HG03066 (cell line): Measurements from ENCODE around the gene CEP170B.
A peak's percentile ranks its signal among the peaks of the same experiment; 100 is the strongest.
"Not testable (repeated sequence)": the region's sequence is repeated elsewhere in the genome, so short reads cannot be mapped to it uniquely, and the experiment has no call there.

Experiments
- ATAC-seq: cut with Tn5 transposase; IDR thresholded peaks from one replicate; pipeline ENCODE4 v1.9.1; 2021; ENCODE audit warnings: low read depth; ENCODE audit not compliant: unreplicated experiment

CEP170B gene

DNA sequence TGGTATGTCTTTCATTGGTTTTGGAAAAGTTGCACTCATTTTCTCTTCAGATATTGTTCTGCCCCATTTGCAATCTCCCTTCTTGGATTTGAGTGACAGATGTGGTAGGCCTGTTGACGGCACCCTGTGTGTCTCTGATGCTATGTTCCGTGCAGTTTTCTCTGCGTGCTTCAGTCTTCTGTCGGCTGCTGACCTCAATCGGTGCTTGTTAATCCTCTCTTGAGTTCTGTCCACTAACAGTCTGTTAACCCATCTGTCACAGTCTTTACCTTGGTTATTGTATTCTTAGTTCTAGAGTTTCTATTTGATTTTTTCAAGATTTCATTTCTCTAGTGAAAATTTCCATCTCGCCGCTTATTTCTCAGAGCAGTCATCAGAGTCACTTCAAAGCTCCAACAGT lies 38.9 kb downstream of the CEP170B start:
- no peak for ATAC-seq

DNA sequence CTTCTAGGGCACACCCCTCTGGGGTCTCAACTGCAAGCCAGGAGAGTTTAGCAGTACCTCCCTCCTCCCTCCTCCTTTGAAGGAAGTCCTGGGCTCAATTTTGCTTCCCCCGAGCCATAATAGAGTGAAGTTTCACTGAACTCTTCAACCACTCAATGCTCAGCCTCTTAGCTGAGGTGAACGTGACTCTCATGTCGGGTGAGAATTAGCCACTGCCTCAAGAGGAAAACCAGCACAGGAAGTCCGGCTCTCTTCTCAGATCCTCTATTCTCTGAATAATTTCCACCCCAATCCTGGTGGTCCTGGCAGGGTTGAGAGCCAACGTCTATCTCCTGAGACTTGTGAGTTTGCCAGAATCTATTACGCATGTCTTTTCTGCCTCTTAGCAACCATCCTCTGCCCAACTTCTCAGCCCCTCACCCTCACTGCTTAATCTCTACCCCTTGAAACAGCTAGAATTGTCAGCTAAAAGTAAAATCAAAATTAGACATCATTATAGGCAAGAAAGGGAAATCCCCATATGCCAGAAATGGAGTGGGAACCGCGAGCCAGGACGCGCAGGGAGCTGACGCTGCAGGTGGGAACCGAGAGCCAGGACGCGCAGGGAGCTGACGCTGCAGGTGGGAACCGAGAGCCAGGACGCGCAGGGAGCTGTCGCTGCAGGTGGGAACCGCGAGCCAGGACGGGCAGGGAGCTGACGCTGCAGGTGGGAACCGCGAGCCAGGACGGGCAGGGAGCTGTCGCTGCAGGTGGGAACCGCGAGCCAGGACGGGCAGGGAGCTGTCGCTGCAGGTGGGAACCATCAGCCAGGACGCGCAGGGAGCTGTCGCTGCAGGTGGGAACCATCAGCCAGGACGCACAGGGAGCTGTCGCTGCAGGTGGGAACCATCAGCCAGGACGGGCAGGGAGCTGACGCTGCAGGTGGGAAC lies 39.8 kb downstream of the CEP170B start:
- ATAC-seq: not testable (repeated sequence)

DNA sequence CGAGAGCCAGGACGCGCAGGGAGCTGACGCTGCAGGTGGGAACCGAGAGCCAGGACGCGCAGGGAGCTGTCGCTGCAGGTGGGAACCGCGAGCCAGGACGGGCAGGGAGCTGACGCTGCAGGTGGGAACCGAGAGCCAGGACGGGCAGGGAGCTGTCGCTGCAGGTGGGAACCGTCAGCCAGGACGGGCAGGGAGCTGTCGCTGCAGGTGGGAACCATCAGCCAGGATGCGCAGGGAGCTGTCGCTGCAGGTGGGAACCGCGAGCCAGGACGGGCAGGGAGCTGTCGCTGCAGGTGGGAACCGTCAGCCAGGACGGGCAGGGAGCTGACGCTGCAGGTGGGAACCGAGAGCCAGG lies 40.5 kb downstream of the CEP170B start:
- not testable (repeated sequence) for ATAC-seq

DNA sequence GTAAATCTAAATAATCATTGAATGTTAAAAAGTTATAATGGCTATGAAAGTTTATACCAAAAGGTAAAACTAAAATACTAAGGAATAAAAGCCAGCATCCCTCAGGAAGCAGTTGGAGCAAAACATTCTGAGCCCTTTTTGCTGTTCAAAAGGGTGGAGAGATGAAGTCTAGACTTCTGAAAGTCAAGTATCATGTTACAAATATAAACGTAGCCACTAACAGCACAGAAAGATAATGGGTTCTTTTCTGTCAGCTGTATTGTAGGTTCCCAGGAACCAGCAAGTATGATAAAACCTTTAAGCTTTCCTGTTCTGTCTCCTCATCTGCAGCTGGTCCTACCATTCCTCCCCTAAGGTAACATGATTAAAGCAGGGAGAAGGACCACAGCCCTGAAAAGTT lies 43.2 kb downstream of the CEP170B start:
- no peak for ATAC-seq

DNA sequence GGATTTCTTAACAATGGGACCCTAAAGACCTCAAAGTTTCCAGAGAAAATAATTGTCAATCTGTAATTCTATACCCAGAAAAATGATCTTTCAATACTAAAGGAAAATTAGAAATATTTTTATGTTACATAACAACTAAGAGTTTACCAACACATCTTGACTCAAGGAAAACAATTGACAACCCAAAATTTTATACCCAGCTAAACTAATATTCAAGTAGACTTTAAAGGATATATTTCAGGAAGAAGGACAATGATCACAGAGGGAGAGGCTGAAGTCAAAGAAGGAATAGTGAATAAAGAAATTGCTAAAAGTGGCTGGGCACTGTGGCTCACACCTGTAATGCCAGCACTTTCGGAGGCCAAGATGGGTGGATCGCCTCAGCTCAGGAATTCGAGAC lies 47.0 kb downstream of the CEP170B start:
- no peak for ATAC-seq

DNA sequence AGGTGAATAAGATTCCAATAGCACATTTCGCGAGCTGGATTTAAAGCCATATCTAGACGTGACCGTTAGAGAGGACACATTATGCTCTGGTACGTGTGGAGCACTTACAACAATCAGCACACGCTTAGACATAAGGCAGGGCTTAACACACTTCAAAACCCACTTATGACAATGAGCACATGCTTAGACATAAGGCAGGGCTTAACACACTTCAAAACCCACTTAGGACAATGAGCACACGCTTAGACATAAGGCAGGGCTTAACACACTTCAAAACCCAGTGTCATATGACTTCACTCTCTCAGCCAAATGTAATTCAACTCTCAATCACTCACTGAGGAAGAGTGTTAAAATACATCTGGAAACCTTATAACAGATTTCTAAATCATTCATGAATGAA lies 48.4 kb downstream of the CEP170B start:
- no peak for ATAC-seq

DNA sequence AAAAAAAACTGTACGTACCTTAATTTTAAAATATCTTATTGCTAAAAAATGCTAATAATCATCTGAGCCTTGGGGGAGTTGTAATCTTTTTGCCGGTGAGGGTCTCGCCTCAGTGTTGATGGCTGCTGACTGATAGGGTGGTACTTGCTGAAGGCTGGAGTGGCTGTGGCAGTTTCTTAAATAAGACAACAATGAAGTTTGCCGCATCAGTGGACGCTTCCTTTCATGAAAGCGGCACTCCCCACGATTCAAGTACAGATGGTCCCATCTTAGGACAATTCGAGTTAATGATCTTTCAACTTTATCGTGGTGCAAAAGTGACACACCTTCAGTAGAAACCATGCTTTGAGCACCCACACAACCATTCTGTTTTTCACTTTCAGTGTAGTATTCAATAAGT lies 52.0 kb downstream of the CEP170B start:
- ATAC-seq: no peak

DNA sequence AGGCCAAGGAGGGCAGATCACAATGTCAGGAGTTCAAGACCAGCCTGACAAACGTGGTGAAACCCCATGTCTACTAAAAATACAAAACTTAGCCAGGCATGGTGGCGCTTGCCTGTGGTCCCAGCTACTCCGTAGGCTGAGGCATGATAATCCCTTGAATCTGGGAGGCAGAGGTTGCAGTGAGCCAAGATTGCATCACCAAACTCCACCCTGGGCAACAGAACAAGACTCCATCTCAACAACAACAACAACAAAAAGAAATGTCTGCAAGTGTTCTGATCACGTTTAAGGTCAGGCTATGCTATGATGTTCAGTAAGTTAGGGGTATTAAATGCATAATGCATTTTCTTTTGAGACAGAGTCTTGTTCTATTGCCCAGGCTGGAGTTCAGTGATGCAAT lies 52.9 kb downstream of the CEP170B start:
- no peak for ATAC-seq

DNA sequence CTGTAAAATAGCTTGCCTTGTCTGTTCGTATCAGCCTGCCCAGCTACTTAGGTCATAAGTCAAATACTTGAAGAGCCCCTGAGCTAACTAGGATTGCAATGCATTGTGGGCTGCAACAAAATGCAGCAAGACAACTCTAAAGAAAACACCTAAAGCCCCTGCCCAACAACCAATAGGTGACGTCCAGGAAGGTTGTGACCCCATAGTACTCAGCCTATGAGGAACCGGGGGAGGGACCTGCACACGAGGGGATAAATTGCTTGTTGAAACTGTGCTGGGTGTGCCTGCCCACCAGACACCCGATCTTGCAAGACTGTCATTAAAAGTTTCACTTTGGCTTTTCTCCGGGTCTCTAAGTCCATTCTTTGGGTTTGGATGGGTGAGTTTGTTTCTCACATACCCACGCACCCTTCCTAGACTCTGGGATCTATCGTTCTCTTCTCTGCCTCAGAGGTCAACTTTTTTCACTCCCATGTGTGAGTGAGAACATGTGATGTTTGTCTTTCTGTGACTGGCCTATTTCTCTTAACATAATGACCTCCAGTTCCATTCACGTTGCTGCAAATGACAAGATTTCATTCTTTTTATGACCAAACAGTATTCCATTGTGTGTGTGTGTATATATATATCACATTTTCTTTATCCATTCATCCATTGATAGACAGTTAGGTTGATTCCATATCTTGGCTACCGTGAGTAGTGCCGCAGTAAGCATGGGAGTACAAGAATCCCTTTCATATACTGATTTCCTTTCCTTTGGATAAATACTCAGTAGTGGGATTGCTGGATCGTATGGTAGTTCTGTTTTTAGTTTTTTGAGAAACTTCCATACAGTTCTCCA lies 54.3 kb downstream of the CEP170B start:
- ATAC-seq: not testable (repeated sequence)

DNA sequence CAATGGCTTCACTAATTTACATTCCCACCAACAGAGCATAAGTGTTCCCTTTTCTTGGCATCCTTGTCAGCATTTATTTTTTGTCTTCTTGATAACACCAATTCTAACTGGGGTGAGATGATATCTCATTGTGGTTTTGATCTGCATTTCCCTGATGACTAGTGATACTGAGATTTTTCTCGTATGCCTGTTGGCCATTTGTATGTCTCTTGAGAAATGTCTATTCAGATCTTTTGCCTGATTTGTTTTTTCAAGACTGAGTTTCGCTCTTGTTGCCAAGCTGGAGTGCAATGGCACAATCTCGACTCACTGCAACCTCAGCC lies 54.9 kb downstream of the CEP170B start:
- ATAC-seq: no peak

DNA sequence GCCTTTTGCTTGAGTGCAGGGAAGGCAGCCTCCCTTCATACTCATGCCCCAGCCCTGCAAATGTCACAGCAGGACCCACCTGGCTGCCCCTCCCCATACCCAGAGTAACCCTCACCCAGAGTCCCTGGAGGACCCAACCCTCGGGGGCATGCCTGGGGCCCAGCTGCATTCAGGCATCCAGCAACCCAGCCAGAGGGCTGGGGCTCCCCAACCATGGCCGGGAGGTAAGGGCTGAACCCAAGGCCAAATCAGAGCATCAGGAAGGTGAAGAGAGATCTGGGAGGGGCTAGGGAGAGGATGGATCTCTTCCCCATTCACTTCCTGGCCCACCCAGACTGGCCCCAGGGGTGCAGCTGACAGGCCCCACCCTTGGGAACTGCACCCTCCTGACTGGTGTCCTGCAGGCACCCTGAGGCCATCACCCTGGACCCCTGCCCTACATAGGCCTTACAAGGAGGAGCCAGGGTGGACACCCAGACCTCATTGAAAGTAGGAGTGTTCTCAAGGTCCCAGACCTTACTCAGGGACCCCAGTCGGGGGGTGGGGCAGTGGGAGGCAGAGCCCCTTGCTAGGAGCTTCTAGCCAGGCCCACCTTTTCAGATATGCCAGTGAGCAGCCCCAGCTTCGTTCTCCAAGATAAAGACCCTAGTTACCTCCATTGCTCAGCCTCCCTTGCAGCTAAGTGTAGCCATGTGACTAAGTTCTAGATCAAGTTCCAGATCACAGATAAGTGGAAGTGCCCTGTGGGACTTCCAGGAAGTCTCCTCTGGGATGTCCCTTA lies 58.8 kb downstream of the CEP170B start:
- ATAC-seq: no peak

DNA sequence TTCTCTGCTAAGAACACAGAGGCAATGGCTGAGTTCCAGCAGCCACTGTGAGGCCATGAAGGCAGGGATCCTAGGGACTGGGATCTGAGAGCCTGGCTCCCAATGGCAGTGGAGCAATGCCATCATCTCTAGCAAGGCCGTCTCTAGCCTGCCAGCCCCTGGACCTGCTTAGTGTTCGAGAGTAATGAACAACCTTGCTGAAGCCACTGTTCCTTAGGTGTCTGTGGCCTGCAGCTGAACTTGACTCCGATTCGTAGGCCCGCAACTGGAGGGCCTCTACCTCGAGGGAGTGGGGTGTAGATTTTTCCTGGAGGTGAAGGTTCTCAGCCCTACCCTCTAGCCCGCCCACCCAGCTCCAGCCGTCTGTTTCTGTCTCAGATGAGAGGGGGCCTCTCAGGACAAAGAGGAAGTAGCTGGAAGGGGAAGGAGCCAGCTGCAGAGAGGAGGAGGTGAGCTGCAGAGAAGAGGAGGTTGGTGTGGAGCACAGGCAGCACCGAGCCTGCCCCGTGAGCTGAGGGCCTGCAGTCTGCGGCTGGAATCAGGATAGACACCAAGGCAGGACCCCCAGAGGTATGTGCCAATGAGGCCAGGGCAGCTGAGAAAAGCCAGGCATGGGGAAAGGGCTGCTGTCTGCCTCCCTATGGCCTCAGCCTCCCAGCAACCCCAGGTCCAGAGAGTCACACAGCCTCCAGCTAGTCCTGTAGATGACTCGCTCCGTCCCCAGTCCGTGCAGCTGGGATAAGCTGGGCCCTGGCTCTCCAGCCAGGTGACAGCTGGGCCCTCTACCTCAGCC lies 59.5 kb downstream of the CEP170B start, which contains the start of gene PLD4:
TSS of gene PLD4 (plus strand) at position 459 of the 793 bp plus-strand sequence. CDS start 2,262 bp downstream, outside the sequence.
- ATAC-seq: no peak

DNA sequence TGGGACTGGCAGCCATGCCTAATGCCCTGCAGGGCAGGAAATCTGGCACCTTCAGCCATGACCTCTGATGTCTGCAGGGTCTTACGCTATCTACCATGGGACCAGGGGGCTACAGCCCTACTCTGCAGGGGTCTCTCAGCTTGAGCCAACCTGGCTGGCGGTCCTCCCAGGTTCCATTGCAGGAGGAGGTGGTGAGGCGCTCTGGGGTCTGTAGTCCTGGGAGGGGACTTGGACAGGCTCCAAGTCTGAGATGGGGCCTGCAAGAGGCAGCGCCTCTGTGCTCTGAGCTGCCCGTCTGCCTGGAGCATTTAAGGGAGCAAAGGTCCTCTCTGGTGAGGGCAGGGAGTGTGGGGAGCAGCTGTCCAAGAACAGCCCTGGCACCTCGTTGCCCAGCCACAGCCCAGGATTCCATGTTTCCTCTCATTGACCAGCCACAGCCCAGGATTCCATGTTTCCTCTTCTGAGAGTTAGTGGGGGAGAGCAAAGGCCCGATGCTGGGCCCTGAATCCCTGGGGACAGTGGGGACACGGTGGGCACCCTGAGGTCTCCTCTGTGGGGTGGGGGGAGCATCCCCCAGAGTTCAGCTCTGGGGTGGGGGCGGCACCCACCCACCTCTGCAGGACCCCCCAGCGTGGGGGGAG lies 60.3 kb downstream of the CEP170B start:
- no peak for ATAC-seq

DNA sequence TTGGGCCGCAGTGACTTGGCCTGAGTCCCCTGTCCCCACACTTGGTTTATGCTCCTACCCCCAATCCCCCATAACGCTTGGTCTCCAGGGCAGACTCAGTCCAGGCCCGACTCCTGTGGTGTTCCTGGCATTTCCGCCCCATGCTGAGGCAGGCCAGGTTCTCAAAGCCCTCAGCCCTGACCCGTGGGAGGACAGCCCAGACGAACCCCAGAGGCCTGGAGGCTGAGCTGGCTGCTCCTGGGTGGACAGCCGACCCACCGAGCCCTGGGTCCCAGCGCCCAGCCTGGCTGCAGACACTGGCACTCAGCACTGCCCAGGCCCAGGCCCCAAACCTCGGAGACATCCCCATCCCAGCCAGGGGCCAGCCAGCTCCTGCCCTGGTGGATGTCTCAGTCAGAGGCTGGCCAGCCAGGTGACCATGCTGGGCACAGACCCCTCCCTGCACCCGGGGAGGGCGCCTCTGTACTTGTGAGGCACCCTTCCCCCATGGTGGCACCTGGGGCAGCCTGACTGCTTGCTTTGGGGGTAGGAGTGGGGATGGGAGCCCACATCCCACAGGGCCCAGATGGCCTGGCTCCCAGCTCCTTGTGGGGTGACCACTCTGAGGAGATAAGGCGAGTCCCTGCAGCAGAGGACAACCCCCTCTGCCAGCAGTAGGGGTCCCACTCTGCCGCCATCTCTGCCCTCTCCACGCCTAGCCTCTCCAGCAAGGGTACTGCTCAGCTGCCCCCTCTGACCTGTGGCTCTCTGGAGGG lies 61.0 kb downstream of the CEP170B start:
- no peak for ATAC-seq

DNA sequence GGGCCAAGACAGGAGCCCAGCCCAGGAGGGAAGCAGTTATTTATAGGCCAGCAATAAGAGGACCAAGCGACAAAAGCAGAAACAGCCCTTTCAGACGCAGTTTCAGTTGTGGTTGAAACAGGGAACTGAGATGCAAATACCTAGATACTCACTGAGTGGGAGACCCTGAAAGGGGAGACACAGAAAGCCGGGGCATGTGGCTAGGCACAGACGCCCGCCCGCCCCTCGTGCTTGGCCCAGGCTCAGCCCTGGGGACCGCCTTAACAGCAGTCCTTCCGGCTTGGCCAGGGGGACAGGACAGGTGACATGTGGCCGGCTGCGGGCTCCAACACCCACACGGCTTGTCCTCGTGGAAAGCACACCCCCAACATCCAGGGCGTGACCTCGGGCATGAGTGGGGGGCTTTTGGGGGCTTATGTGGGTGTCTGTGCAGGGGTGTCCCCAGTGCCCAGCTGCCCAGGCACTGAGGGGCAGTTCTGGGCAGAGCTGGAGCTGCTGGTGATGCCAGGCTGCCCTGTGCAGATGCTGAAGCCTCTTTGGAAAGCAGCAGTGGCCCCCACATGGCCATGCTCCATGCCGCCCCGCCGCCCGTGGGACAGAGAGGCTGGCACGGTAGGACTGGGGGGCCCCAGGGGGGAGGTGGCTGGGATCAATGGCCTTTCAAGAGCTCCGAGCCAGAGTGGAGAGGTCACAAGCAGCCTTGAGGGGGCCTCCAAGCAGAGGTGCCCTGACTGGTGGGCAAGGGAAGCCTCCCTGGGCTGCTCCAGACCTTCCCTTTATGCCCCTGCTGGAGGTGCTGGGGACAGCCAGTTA lies 61.8 kb downstream of the CEP170B start:
- peak; percentile 71 for ATAC-seq

DNA sequence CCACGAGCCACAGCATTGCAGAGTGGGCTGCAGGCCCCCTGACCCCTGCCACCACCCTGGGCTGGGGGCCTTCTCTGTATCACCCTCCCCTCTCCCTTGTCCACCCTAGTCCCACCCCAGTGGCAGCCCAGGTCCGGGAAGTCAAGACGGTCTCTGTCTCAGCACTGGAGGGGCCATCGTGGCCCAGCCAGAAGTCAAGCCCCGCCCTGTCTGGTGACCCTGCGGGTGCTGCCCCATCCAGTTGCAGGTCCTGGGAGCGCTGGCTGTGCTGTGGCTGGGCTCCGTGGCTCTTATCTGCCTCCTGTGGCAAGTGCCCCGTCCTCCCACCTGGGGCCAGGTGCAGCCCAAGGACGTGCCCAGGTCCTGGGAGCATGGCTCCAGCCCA lies 62.4 kb downstream of the CEP170B start:
- no peak for ATAC-seq

DNA sequence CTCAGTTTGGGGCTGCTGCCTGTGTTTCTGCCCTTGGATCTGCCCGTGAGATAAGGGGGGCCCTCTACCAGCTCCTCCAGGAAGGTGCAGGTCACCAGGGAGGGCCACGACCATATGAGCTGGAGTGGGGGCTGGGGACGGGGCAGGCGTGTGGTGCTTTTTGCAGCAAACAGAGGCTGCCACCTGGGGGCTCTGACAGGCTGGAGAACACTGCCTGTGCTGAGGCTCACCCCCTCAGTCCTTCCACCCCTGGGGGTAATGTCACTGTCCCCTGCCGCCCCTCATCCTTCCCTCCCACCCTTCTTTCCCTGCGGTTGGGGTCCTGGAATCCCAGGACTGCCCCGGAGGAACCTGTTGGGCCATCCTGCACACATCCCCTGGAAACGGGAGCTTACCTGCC lies 62.8 kb downstream of the CEP170B start:
- no peak for ATAC-seq
